D721Med (cell line): ENCODE data around the gene BABAM1.

Experiments used
- DNase-seq: peaks from one replicate; pipeline ENCODE4 v3.0.0; 2011; ENCODE audit warnings: low spot score; ENCODE audit not compliant: insufficient read length
- FAIRE-seq: peaks from 2 replicates; lab custom pipeline; 2011; peaks lifted over from hg19 to GRCh38; lab: Jason Lieb, UNC
- CTCF ChIP-seq: IDR thresholded peaks from 2 replicates; pipeline ENCODE4 v1.5.1; 2012; ENCODE audit warnings: mild to moderate bottlenecking, control low read depth; ENCODE audit not compliant: insufficient read depth; ENCODE audit errors: missing control alignments

The BABAM1 gene

GRCh38 chr19:17300992-17301619 is 33.9 kb downstream of the BABAM1 start:
- no peak for DNase-seq
- FAIRE-seq = no peak
- no peak for TF ChIP-seq CTCF

GRCh38 chr19:17302391-17303166 is 35.3 kb downstream of the BABAM1 start:
- FAIRE-seq (no peak), DNase-seq (no peak)
- no peak for TF ChIP-seq CTCF

- TF ChIP-seq CTCF = no peak
- FAIRE-seq (no peak), DNase-seq (peak; percentile 78)
Measured at GRCh38 chr19:17303167-17303939, 36.1 kb downstream of the BABAM1 start, which contains the start of gene ABHD8. Gene ABHD8, minus strand, starts transcription at chr19:17303425. Its CDS starts 1,809 bp downstream, at chr19:17301616.

- no peak for TF ChIP-seq CTCF
- no peak for FAIRE-seq
- DNase-seq = no peak
Measured at GRCh38 chr19:17303940-17304267, 36.7 kb downstream of the BABAM1 start.

- DNase-seq (no peak), FAIRE-seq (no peak)
- TF ChIP-seq CTCF = no peak
Measured at GRCh38 chr19:17304386-17305215, 37.4 kb downstream of the BABAM1 start.

- no peak for DNase-seq
- TF ChIP-seq CTCF = no peak
- no peak for FAIRE-seq
Measured at GRCh38 chr19:17305216-17305516, 37.9 kb downstream of the BABAM1 start.
